HepG2 (cell line): ENCODE measurements around the gene RHBDD2. TPM values are rescaled to one million over a fixed set of nuclear protein-coding genes. Genes with fewer than 3 reads are reported as not detected.

ENCODE experiments used
- ADNP ChIP-seq: sonication (generic); formaldehyde crosslinking; IDR thresholded peaks from 2 replicates; pipeline ENCODE4 v1.4.0; 2020; ENCODE audit warnings: missing genetic modification reagents
- AKAP8 ChIP-seq: sonication (generic); formaldehyde crosslinking; IDR thresholded peaks from 2 replicates; pipeline ENCODE4 v1.5.1; 2020; ENCODE audit warnings: mild to moderate bottlenecking, missing genetic modification reagents
- DNMT3B ChIP-seq: conservative IDR thresholded peaks from 2 replicates; pipeline ENCODE4 v1.6.1; 2016; ENCODE audit warnings: missing biosample characterization, control low read depth
- EED ChIP-seq: sonication (generic); formaldehyde crosslinking; IDR thresholded peaks from 2 replicates; pipeline ENCODE4 v1.5.0; 2020; ENCODE audit warnings: mild to moderate bottlenecking, missing genetic modification reagents
- GPBP1L1 ChIP-seq: sonication (generic); formaldehyde crosslinking; IDR thresholded peaks from 2 replicates; pipeline ENCODE4 v1.5.0; 2020; ENCODE audit warnings: mild to moderate bottlenecking, missing genetic modification reagents
- HNF4A ChIP-seq: sonication (generic); formaldehyde crosslinking; IDR thresholded peaks from 2 replicates; pipeline ENCODE4 v1.4.0; 2020; ENCODE audit warnings: missing genetic modification reagents
- HOXA9 ChIP-seq: sonication (generic); formaldehyde crosslinking; IDR thresholded peaks from 2 replicates; pipeline ENCODE4 v1.8.1; 2022; ENCODE audit warnings: missing genetic modification reagents, mild to moderate bottlenecking, moderate library complexity, borderline replicate concordance
- MAZ ChIP-seq, 2 experiments: sonication (generic) in 1 of 2; formaldehyde crosslinking in 1 of 2; IDR thresholded peaks; 2 replicates each; pipeline versions ENCODE4 v1.5.0 to v1.6.1; 2012 to 2020; ENCODE audit warnings: low read depth in 2 of 2, mild to moderate bottlenecking in 2 of 2, borderline replicate concordance in 1 of 2, improper control_type of control experiment in 1 of 2, low read length in 1 of 2, missing genetic modification reagents in 1 of 2, moderate library complexity in 1 of 2
- MED1 ChIP-seq: sonication (generic); formaldehyde crosslinking; IDR thresholded peaks from 2 replicates; pipeline ENCODE4 v1.4.0; 2020; ENCODE audit warnings: missing genetic modification reagents
- PLRG1 ChIP-seq: fragments of 450-650 bp; conservative IDR thresholded peaks from 2 replicates; pipeline ENCODE4 v1.6.1; 2016
- PPARG ChIP-seq: conservative IDR thresholded peaks from 2 replicates; pipeline ENCODE4 v1.6.1; 2016; ENCODE audit warnings: missing biosample characterization, missing genetic modification reagents
- RBFOX2 ChIP-seq: fragments of 200-400 bp; formaldehyde crosslinking; IDR thresholded peaks from 2 replicates; pipeline ENCODE4 v1.6.1; 2017; ENCODE audit warnings: low read depth, mild to moderate bottlenecking, low read length
- TRIM24 ChIP-seq: sonication (generic); formaldehyde crosslinking; IDR thresholded peaks from 2 replicates; pipeline ENCODE4 v1.8.0; 2022; ENCODE audit warnings: mild to moderate bottlenecking, missing genetic modification reagents
- ZNF232 ChIP-seq: sonication (generic); formaldehyde crosslinking; IDR thresholded peaks from 2 replicates; pipeline ENCODE4 v1.4.0; 2020; ENCODE audit warnings: missing genetic modification reagents, borderline replicate concordance
- ZNF331 ChIP-seq: sonication (generic); formaldehyde crosslinking; IDR thresholded peaks from 2 replicates; pipeline ENCODE4 v1.4.0; 2020; ENCODE audit warnings: missing genetic modification reagents
- ZNF510 ChIP-seq: sonication (generic); formaldehyde crosslinking; IDR thresholded peaks from 2 replicates; pipeline ENCODE4 v1.4.0; 2020; ENCODE audit warnings: low read depth, mild to moderate bottlenecking, missing genetic modification reagents
- ZNF607 ChIP-seq: sonication (generic); formaldehyde crosslinking; IDR thresholded peaks from 2 replicates; pipeline ENCODE4 v1.5.1; 2020; ENCODE audit warnings: missing genetic modification reagents, mild to moderate bottlenecking, borderline replicate concordance
- ZNF7 ChIP-seq: IDR thresholded peaks from 2 replicates; pipeline ENCODE4 v1.6.1; 2016; ENCODE audit warnings: missing biosample characterization, missing genetic modification reagents
- polyA plus RNA-seq, 8 experiments: library from polyadenylated mRNA; depleted of rRNA in 3 of 8; stranded (reverse) in 7 of 8; unstranded in 1 of 8; fragments of >200 nt; fragmentation: Illumina TruSeq in 4 of 8; extraction: Trizol in 4 of 8; gene quantifications; 2 replicates each; pipeline versions ENCODE4 v1.2.1 to v1.2.3, GENCODE V29; 2011 to 2016; ENCODE audit warnings: low read depth in 4 of 8, missing spikeins in 1 of 8, mixed read lengths in 1 of 8; ENCODE audit not compliant: insufficient read depth in 1 of 8
- total RNA-seq, 5 experiments: library from RNA; depleted of rRNA; stranded (reverse); fragments of >200 nt; fragmentation: Illumina TruSeq; extraction: Trizol; gene quantifications; 2 replicates each; pipeline ENCODE4 v1.2.3, GENCODE V29; 2016; ENCODE audit warnings: low read depth in 1 of 5
- TF ChIP-seq, protein P1 (sequence below): sonication (generic); formaldehyde crosslinking; IDR thresholded peaks from 2 replicates; pipeline ENCODE4 v1.4.0; 2020; ENCODE audit warnings: mild to moderate bottlenecking, missing genetic modification reagents
- TF ChIP-seq, protein P2 (sequence below): sonication (generic); formaldehyde crosslinking; IDR thresholded peaks from 2 replicates; pipeline ENCODE4 v1.4.0; 2020; ENCODE audit warnings: missing genetic modification reagents, borderline replicate concordance
- TF ChIP-seq, protein P3 (sequence below): sonication (generic); formaldehyde crosslinking; IDR thresholded peaks from 2 replicates; pipeline ENCODE4 v1.8.1; 2023; ENCODE audit warnings: missing genetic modification reagents, mild to moderate bottlenecking, borderline replicate concordance

RHBDD2 gene
- total and polyA plus RNA-seq, 2 of the 13 experiments (the other 11 are each of a cell fraction or from before 2014, with no cell fraction given) = 23.1 to 26.4 TPM

DNA sequence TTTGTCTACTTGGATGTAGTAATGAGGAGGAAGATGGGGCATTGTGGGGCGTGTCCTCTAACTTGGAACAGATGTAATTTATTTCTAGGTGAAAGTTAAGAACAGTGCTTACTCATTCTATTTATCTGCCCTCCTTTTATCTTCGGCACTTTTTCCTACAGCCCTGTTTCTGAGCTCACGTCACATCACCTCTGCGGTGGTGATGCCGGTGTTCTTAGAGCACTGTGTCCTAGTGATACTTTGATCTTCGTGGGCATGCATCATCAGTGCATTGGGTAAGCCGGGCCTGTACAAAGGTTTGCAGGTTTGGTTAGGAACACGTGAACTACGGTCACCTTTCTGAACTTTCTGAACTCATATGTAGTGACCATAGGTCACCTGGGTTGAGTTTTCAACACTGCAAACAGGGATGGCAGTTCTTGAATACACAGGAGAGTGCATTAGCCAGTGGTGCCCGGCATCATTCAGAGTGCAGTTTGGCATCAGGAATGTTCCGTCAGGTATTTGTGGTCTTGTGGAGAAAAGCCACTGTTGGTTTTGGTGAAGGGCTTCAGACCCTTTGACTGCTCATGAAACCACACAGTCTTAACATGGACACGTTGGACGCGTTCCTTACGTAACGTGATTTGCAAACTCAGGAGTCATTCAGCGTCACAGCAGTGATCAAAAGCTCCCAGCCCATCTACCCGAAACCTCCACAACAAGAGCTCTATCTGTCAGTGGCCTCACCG lies 41.8 kb downstream of the RHBDD2 start (continued):
- peak; percentile 87; the same call in 1 of the 2 replicates for TF ChIP-seq ZNF331 (CRISPR knock-in tag)
- TF ChIP-seq HOXA9 (CRISPR knock-in tag) = no peak
- peak; percentile 89 for TF ChIP-seq AKAP8 (CRISPR knock-in tag)
- TF ChIP-seq GPBP1L1 (CRISPR knock-in tag) = no peak
- TF ChIP-seq PPARG = peak; percentile 99
- TF ChIP-seq HNF4A = peak; percentile 99
- TF ChIP-seq ZNF232 (CRISPR knock-in tag) = peak; percentile 65; the same call in 1 of the 2 replicates
- TF ChIP-seq, protein P1, sequence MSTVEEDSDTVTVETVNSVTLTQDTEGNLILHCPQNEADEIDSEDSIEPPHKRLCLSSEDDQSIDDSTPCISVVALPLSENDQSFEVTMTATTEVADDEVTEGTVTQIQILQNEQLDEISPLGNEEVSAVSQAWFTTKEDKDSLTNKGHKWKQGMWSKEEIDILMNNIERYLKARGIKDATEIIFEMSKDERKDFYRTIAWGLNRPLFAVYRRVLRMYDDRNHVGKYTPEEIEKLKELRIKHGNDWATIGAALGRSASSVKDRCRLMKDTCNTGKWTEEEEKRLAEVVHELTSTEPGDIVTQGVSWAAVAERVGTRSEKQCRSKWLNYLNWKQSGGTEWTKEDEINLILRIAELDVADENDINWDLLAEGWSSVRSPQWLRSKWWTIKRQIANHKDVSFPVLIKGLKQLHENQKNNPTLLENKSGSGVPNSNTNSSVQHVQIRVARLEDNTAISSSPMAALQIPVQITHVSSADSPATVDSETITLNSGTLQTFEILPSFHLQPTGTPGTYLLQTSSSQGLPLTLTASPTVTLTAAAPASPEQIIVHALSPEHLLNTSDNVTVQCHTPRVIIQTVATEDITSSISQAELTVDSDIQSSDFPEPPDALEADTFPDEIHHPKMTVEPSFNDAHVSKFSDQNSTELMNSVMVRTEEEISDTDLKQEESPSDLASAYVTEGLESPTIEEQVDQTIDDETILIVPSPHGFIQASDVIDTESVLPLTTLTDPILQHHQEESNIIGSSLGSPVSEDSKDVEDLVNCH (CRISPR knock-in tag) = no peak
- no peak for TF ChIP-seq ZNF510 (CRISPR knock-in tag)
- TF ChIP-seq, protein P2, sequence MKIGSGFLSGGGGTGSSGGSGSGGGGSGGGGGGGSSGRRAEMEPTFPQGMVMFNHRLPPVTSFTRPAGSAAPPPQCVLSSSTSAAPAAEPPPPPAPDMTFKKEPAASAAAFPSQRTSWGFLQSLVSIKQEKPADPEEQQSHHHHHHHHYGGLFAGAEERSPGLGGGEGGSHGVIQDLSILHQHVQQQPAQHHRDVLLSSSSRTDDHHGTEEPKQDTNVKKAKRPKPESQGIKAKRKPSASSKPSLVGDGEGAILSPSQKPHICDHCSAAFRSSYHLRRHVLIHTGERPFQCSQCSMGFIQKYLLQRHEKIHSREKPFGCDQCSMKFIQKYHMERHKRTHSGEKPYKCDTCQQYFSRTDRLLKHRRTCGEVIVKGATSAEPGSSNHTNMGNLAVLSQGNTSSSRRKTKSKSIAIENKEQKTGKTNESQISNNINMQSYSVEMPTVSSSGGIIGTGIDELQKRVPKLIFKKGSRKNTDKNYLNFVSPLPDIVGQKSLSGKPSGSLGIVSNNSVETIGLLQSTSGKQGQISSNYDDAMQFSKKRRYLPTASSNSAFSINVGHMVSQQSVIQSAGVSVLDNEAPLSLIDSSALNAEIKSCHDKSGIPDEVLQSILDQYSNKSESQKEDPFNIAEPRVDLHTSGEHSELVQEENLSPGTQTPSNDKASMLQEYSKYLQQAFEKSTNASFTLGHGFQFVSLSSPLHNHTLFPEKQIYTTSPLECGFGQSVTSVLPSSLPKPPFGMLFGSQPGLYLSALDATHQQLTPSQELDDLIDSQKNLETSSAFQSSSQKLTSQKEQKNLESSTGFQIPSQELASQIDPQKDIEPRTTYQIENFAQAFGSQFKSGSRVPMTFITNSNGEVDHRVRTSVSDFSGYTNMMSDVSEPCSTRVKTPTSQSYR = peak; percentile 57; the same call in 1 of the 2 replicates
- TF ChIP-seq ADNP (CRISPR knock-in tag) = no peak; the same call in 1 of the 2 replicates
- peak; percentile 98 for TF ChIP-seq MED1 (CRISPR knock-in tag)
- peak; percentile 26; the same call in 1 of the 2 replicates for TF ChIP-seq ZNF7 (CRISPR knock-in tag)
- TF ChIP-seq EED (CRISPR knock-in tag) = no peak
- TF ChIP-seq ZNF607 (CRISPR knock-in tag) = peak; percentile 56; the same call in 1 of the 2 replicates
- peak; percentile 91 for TF ChIP-seq TRIM24 (CRISPR knock-in tag)
- TF ChIP-seq, protein P3, sequence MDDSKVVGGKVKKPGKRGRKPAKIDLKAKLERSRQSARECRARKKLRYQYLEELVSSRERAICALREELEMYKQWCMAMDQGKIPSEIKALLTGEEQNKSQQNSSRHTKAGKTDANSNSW (CRISPR knock-in tag) = no peak
- TF ChIP-seq MAZ (IDR thresholded peaks at IDR 0.05; ENCODE audit: borderline replicate concordance, low read depth, low read length) = no peak
- peak; percentile 41 for TF ChIP-seq MAZ (CRISPR knock-in tag; IDR thresholded peaks at IDR 0.05; ENCODE audit: low read depth)
- peak; percentile 83; the same call in 1 of the 2 replicates for TF ChIP-seq DNMT3B
- peak; percentile 7; the same call in 1 of the 2 replicates for TF ChIP-seq RBFOX2
- no peak for TF ChIP-seq PLRG1
